NT2/D1 (cell line): ENCODE measurements around the gene ERICH6.

Source experiments
- DNase-seq: peaks from one replicate; pipeline ENCODE4 v3.0.0-alpha.2; 2011; ENCODE audit warnings: low read depth, low spot score
- H3K27me3 ChIP-seq: 2 replicates; pipeline ENCODE4 v1.6.0; 2011; ENCODE audit warnings: mild to moderate bottlenecking; ENCODE audit not compliant: insufficient read length, insufficient read depth
- H3K36me3 ChIP-seq: 2 replicates; pipeline ENCODE4 v1.6.1; 2011; ENCODE audit warnings: mild to moderate bottlenecking, low read length, mixed read lengths; ENCODE audit not compliant: insufficient read depth, insufficient read length
- H3K4me1 ChIP-seq: 2 replicates; pipeline ENCODE4 v1.5.1; 2011; ENCODE audit not compliant: insufficient read depth, insufficient read length
- H3K4me3 ChIP-seq: 2 replicates; pipeline ENCODE4 v1.5.1; 2011; ENCODE audit warnings: low read depth; ENCODE audit not compliant: insufficient read length
- H3K9ac ChIP-seq: 2 replicates; pipeline ENCODE4 v1.6.0; 2011; ENCODE audit warnings: low read depth; ENCODE audit not compliant: insufficient read length
- H3K9me3 ChIP-seq: 2 replicates; pipeline ENCODE4 v1.5.1; 2011; ENCODE audit warnings: mild to moderate bottlenecking, low read length; ENCODE audit not compliant: insufficient read depth
- SUZ12 ChIP-seq: IDR thresholded peaks from 2 replicates; pipeline ENCODE4 v1.6.1; 2011; ENCODE audit not compliant: insufficient read length, insufficient read depth; ENCODE audit errors: extremely low read depth
- YY1 ChIP-seq: IDR thresholded peaks from 2 replicates; pipeline ENCODE4 v1.6.1; 2011; ENCODE audit not compliant: insufficient read length, insufficient read depth
- ZNF274 ChIP-seq: IDR thresholded peaks from 2 replicates; pipeline ENCODE4 v1.6.1; 2011; ENCODE audit warnings: mild to moderate bottlenecking, low read depth, low read length

The ERICH6 gene

DNA sequence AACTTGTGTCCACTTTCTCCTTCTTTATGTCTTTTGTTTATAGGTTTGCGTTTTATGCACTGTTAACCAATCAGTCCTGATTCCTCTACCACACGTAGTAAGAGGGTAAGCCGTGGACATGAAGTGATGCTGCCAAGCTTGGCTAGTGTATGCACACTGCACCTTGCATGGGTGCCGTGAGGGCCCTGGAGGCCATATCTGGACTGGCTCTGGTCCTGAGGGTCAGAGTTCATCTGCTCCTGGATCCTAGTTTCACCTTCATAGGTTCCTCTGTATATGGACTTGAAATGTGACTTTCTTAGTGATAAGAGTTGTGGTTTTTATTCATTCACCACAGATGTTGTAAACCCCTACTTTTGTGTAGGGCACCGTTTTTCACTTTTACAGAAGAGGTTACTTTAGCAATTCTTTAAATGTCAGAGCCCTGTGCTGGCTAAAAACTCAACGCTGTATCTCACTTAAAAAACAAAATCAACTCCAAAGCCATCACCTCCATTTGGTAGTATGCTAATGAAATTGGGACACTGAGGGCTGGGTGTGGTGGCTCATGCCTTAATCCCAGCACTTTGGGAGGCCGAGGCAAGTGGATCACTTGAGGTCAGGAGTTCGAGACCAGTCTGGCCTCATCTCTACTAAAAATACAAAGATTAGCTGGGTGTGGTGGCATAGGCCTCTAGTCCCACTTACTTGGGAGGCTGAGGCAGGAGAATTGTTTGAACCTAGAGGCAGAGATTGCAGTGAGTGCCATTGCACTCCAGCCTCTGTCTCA is 36.3 kb upstream of the ERICH6 start:
- Histone ChIP-seq H3K36me3 (peaks cover 21% of the 10 kb centered on the region), H3K9me3 (no peaks in the 10 kb centered on the region), H3K9ac (no peak overlapping the region), H3K4me3 (no peak overlapping the region), H3K27me3 (no peaks in the 10 kb centered on the region), H3K4me1 (peaks cover 4% of the 10 kb centered on the region)
- no peak for DNase-seq
- TF ChIP-seq YY1 (no peak), SUZ12 (no peak), ZNF274 (no peak)

GRCh38 chr3:150739200-150739863 is 35.6 kb upstream of the ERICH6 start:
- peaks cover 7% of the 10 kb centered on the region for H3K4me1 ChIP-seq

GRCh38 chr3:150738688-150739087 is 35.0 kb upstream of the ERICH6 start:
- Histone ChIP-seq H3K4me1 (peaks cover 11% of the 10 kb centered on the region), H3K36me3 (peaks cover 21% of the 10 kb centered on the region), H3K9ac (no peak overlapping the region), H3K9me3 (no peaks in the 10 kb centered on the region), H3K4me3 (no peak overlapping the region), H3K27me3 (no peaks in the 10 kb centered on the region)
- DNase-seq, result no peak
- TF ChIP-seq ZNF274 (no peak), YY1 (no peak), SUZ12 (no peak)

More at GRCh38 chr3:150739200-150739863, 35.6 kb upstream of the ERICH6 start:
- Histone ChIP-seq H3K9ac (no peak overlapping the region), H3K4me3 (no peak overlapping the region), H3K27me3 (no peaks in the 10 kb centered on the region), H3K36me3 (peaks cover 21% of the 10 kb centered on the region), H3K9me3 (no peaks in the 10 kb centered on the region)
- TF ChIP-seq ZNF274 (no peak), YY1 (no peak), SUZ12 (no peak)
- no peak for DNase-seq

DNA sequence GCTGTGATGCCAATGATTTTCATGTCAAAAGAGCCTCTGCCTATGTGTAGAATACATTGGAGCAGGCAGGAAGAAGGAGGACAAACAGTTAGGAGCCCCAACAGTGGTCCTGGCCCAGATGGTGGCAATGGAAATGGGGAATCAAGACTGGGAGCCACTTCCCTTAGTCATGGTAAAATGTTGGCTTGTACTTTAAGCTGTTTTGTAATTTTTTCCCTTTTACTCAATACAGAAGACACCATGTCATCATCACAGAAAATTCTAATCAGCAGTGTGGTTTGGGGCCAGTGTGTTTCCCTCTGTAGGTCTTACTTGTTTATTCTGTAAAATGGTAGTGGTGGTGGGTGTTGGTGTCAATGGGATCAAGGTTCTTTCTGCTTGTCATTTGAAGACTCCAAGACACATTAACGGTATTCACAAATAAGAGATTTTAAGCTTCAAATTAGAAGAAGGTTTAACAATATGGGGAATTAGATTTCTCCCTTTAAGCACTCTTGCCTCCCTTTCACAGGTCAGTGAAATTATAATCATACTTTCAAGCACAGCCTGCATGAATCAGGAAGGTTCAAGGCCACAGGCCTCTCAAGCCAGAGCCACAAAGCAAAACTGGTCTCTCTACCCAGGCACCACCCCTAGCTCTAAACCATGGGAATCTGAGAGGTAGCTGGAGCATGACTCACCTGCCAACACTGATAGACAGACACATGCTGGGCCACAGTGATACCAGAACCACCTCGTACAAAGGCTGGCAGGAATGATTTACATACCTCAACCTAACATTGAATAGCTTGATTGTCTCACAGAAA is 34.4 kb upstream of the ERICH6 start:
- no peaks in the 10 kb centered on the region for H3K27me3 ChIP-seq
- DNase-seq, result no peak
- no peak overlapping the region for H3K4me3 ChIP-seq

GRCh38 chr3:150736903-150737832 is 33.4 kb upstream of the ERICH6 start:
- H3K9ac ChIP-seq, result peak overlapping the region; percentile 7
- H3K27me3 ChIP-seq, result no peaks in the 10 kb centered on the region
- peaks cover 11% of the 10 kb centered on the region for H3K4me1 ChIP-seq
- no peaks in the 10 kb centered on the region for H3K9me3 ChIP-seq
- TF ChIP-seq YY1, result no peak
- no peak for TF ChIP-seq SUZ12
- no peak for TF ChIP-seq ZNF274
- peaks cover 17% of the 10 kb centered on the region for H3K36me3 ChIP-seq
- DNase-seq, result no peak
- H3K4me3 ChIP-seq, result no peak overlapping the region

More for the DNA sequence above, 34.4 kb upstream of the ERICH6 start:
- no peaks in the 10 kb centered on the region for H3K9me3 ChIP-seq
- no peak overlapping the region for H3K9ac ChIP-seq
- peaks cover 11% of the 10 kb centered on the region for H3K4me1 ChIP-seq
- TF ChIP-seq SUZ12, result no peak
- no peak for TF ChIP-seq ZNF274
- no peak for TF ChIP-seq YY1
- H3K36me3 ChIP-seq, result peaks cover 21% of the 10 kb centered on the region

GRCh38 chr3:150736316-150736719 is 32.6 kb upstream of the ERICH6 start:
- Histone ChIP-seq H3K4me1 (peaks cover 11% of the 10 kb centered on the region), H3K9me3 (no peaks in the 10 kb centered on the region), H3K4me3 (no peak overlapping the region), H3K36me3 (peaks cover 8% of the 10 kb centered on the region), H3K9ac (no peak overlapping the region), H3K27me3 (no peaks in the 10 kb centered on the region)
- no peak for TF ChIP-seq YY1
- peak; percentile 40 for DNase-seq
